Measurements from ENCODE around the gene SMARCA5. TPM values are rescaled to one million over a fixed set of nuclear protein-coding genes. Genes with fewer than 3 reads are reported as not detected.

The SMARCA5 gene
- total RNA-seq, 2 experiments from 2014 or later = 64.2 to 64.4 TPM

DNA sequence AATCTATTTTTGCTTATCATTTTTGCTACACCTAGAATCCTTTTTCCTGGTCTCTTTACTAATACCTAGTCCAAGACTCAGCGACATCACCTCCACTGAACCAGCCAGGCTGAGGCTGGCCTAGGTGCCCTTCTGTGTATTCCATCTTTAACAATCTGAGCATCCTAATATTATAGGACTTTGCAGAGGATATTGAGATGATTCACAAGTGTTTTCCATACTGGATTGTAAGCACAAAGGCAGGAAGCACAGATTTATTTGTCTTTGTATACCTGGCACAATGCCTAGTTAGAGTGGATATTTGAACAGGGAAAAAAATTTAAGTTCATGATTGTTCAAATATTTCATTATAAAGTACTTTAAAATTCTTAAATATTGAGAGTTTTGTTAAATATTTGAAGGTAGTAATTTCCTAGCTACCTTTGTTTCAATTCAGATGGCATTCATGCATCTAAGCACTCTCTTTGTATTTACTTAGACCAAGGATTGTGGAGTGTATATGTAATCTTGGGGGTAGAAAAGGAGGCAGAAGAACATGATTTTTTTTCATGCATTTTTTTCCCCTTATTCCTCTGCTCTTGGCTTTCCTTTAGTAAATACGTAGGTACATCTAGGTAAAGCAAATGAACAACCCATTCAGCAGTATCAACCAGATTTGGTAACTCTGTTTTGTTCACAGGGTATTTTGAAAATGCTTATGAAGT, 18.4 kb downstream of the SMARCA5 start:
- no peak overlapping the region for H3K4me3 ChIP-seq (ENCODE audit: low read length)
- Mint-ChIP-seq H3K9me3 (no peaks in the 10 kb centered on the region), H3K36me3 (ENCODE audit: low read depth) (peaks cover 99% of the 10 kb centered on the region), H3K4me3 (no peak overlapping the region), H3K27ac (no peak overlapping the region), H3K4me1 (ENCODE audit: low read depth) (peaks cover 38% of the 10 kb centered on the region), H3K27me3 (no peaks in the 10 kb centered on the region)
- TF ChIP-seq, protein P1, sequence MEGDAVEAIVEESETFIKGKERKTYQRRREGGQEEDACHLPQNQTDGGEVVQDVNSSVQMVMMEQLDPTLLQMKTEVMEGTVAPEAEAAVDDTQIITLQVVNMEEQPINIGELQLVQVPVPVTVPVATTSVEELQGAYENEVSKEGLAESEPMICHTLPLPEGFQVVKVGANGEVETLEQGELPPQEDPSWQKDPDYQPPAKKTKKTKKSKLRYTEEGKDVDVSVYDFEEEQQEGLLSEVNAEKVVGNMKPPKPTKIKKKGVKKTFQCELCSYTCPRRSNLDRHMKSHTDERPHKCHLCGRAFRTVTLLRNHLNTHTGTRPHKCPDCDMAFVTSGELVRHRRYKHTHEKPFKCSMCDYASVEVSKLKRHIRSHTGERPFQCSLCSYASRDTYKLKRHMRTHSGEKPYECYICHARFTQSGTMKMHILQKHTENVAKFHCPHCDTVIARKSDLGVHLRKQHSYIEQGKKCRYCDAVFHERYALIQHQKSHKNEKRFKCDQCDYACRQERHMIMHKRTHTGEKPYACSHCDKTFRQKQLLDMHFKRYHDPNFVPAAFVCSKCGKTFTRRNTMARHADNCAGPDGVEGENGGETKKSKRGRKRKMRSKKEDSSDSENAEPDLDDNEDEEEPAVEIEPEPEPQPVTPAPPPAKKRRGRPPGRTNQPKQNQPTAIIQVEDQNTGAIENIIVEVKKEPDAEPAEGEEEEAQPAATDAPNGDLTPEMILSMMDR (IDR thresholded peaks at IDR 0.05) = no peak
- no peak overlapping the region for H3K27ac ChIP-seq (ENCODE audit: low read depth in 1 of 2, low read length in 2 of 2)
- H3K27me3 ChIP-seq (ENCODE audit: control insufficient read depth in 1 of 2, insufficient read depth in 2 of 2, low read length in 2 of 2) = no peaks in the 10 kb centered on the region
- H3K4me1 ChIP-seq (ENCODE audit: insufficient read depth, low read length) = no peaks in the 10 kb centered on the region
- intact Hi-C loops (cut with DNase I, micrococcal nuclease) = loop anchor here in 1 of 2 experiments (2.0 kb wide), 1 partner anchor 15 kb away; no protein-coding TSS in a partner anchor
- peaks cover 98% of the 10 kb centered on the region for H3K36me3 ChIP-seq (ENCODE audit: insufficient read depth, low read length)
- ChIA-PET CTCF (interaction anchor here (0.8 to 1.3 kb wide), 2 partner anchors 11 to 27 kb away, joined by 3 to 4 read pairs; no protein-coding TSS in a partner anchor), POLR2A (interaction anchor here (0.7 kb wide), 1 partner anchor 11 kb away, joined by 3 read pairs; no protein-coding TSS in a partner anchor)
- ATAC-seq (ENCODE audit: poor library complexity) = no peak
- H3K9me3 ChIP-seq (ENCODE audit: control insufficient read depth in 1 of 2, insufficient read depth in 1 of 2, low read length in 2 of 2) = no peaks in the 10 kb centered on the region
- no peak for DNase-seq

DNA sequence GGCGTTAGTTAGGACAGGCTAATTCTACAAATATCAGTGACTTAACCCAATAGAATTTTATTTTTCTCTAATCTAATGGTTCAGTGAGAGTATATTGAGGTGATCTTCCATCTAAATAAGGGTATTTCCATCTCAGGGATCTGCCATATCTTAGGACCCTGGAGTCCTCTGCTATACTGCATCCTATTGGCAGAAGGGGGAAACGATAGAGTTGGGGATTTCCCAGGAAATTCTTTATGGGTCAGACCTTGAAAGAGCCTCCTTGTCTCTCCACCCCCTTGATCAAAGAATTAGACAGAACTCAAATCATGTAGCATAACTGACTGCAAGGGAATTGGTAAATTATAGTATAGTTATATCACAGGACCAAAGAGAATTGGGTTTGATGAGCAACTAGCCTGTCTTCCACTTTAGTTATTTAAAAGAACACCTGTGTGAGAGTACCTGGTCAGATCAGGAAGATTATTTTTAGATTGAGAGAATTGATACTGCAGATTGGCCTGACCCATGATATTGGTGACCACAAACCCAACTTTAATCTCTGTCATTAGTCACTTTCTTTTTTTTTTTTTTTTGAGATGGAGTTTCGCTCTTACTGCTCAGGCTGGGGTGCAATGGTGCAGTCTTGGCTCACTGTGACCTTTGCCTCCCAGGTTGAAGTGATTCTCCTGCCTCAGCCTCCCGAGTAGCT, 25.6 kb downstream of the SMARCA5 start:
- intact Hi-C loops (cut with DNase I, micrococcal nuclease) = no loop called here
- Mint-ChIP-seq H3K27ac (peak overlapping the region; percentile 7), H3K27me3 (no peaks in the 10 kb centered on the region), H3K4me3 (no peak overlapping the region), H3K9me3 (no peaks in the 10 kb centered on the region), H3K4me1 (ENCODE audit: low read depth) (peaks cover 33% of the 10 kb centered on the region), H3K36me3 (ENCODE audit: low read depth) (peaks cover 93% of the 10 kb centered on the region)
- Histone ChIP-seq H3K27me3 (ENCODE audit: control insufficient read depth in 1 of 2, insufficient read depth in 2 of 2, low read length in 2 of 2) (no peaks in the 10 kb centered on the region), H3K27ac (ENCODE audit: low read depth in 1 of 2, low read length in 2 of 2) (no peak overlapping the region), H3K4me1 (ENCODE audit: insufficient read depth, low read length) (no peaks in the 10 kb centered on the region), H3K9me3 (ENCODE audit: control insufficient read depth in 1 of 2, insufficient read depth in 1 of 2, low read length in 2 of 2) (no peaks in the 10 kb centered on the region), H3K4me3 (ENCODE audit: low read length) (no peak overlapping the region), H3K36me3 (ENCODE audit: insufficient read depth, low read length) (peaks cover 94% of the 10 kb centered on the region)
- ChIA-PET POLR2A (no interaction called here), CTCF (no interaction called here)
- TF ChIP-seq, protein P1 (IDR thresholded peaks at IDR 0.05) = no peak
- DNase-seq (peak in 3 of 14 experiments; percentile 6 to 56 (median 32)), ATAC-seq (ENCODE audit: poor library complexity) (peak; percentile 32)

DNA sequence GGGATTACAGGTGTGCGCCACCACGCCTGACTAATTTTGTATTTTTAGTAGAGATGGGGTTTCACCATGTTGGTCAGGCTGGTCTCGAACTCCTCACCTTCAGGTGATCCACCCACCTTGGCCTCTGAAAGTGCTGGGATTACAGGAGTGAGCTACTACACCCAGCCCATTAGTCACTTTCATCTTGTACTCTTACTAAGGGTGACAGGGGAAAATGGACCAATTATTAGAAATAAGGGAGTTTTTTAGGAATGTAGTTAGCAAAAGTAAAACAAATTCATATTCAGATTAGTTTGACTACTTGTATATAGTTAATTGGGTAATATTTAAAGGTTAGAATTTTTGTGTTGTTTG, 26.1 kb downstream of the SMARCA5 start:
- no peaks in the 10 kb centered on the region for H3K4me1 ChIP-seq (ENCODE audit: insufficient read depth, low read length)
- Mint-ChIP-seq H3K27me3 (no peaks in the 10 kb centered on the region), H3K4me1 (ENCODE audit: low read depth) (peaks cover 33% of the 10 kb centered on the region), H3K36me3 (ENCODE audit: low read depth) (peaks cover 93% of the 10 kb centered on the region), H3K4me3 (no peak overlapping the region), H3K27ac (peak overlapping the region; percentile 7), H3K9me3 (no peaks in the 10 kb centered on the region)
- H3K4me3 ChIP-seq (ENCODE audit: low read length) = no peak overlapping the region
- peaks cover 94% of the 10 kb centered on the region for H3K36me3 ChIP-seq (ENCODE audit: insufficient read depth, low read length)
- DNase-seq = no peak
- no peak for ATAC-seq (ENCODE audit: poor library complexity)
- CTCF ChIA-PET = no interaction called here
- intact Hi-C loops (cut with DNase I, micrococcal nuclease) = loop anchor here in 1 of 2 experiments (2.0 kb wide), 1 partner anchor 19 kb away; no protein-coding TSS in a partner anchor
- TF ChIP-seq, protein P1 (IDR thresholded peaks at IDR 0.05) = no peak
- no peaks in the 10 kb centered on the region for H3K9me3 ChIP-seq (ENCODE audit: control insufficient read depth in 1 of 2, insufficient read depth in 1 of 2, low read length in 2 of 2)
- no peaks in the 10 kb centered on the region for H3K27me3 ChIP-seq (ENCODE audit: control insufficient read depth in 1 of 2, insufficient read depth in 2 of 2, low read length in 2 of 2)
- POLR2A ChIA-PET = no interaction called here
- H3K27ac ChIP-seq (ENCODE audit: low read depth in 1 of 2, low read length in 2 of 2) = no peak overlapping the region
